H1 (cell line): ENCODE results near the gene GRM8. TPM values are rescaled to one million over a fixed set of nuclear protein-coding genes. Genes with fewer than 3 reads are reported as not detected.

Experiments used
- CTCF ChIA-PET: fragments of 300-600 bp; sonication (Branson Sonifier 250); formaldehyde crosslinking; loops from one replicate; lab custom pipeline; 2021; ENCODE audit not compliant: partially characterized antibody; lab: Charles Lee
- POLR2A ChIA-PET: fragments of 300-600 bp; sonication (Branson Sonifier 250); formaldehyde crosslinking; loops from one replicate; lab custom pipeline; 2021; ENCODE audit warnings: inconsistent platforms; ENCODE audit not compliant: partially characterized antibody; lab: Charles Lee
- DNase-seq, 2 experiments: peaks; one replicate each; pipeline versions ENCODE4 v3.0.0 to v3.0.0-alpha.2; 2010 to 2022; ENCODE audit warnings: low spot score in 2 of 2, low read depth in 1 of 2, mixed read lengths in 1 of 2
- FAIRE-seq: peaks from 2 replicates; lab custom pipeline; 2011; peaks lifted over from hg19 to GRCh38; lab: Jason Lieb, UNC
- H2AFZ ChIP-seq: 2 replicates; pipeline ENCODE4 v1.8.1; 2012; ENCODE audit warnings: low read length, inconsistent platforms
- H2AK5ac ChIP-seq: 2 replicates; pipeline ENCODE4 v1.6.1; 2013; ENCODE audit warnings: low read depth, low read length
- H2BK120ac ChIP-seq: replicated peaks from 2 replicates; pipeline ENCODE3; 2013; ENCODE audit warnings: low read depth, low read length, inconsistent platforms
- H2BK12ac ChIP-seq: 2 replicates; pipeline ENCODE4 v1.6.1; 2013; ENCODE audit warnings: low read depth, low read length
- H2BK15ac ChIP-seq: 2 replicates; pipeline ENCODE4 v1.6.1; 2013; ENCODE audit warnings: low read length
- H2BK20ac ChIP-seq: 2 replicates; pipeline ENCODE4 v1.6.1; 2013; ENCODE audit warnings: low read length
- H2BK5ac ChIP-seq: 2 replicates; pipeline ENCODE4 v1.6.1; 2013; ENCODE audit warnings: low read depth, low read length
- H3K14ac ChIP-seq: 2 replicates; pipeline ENCODE4 v1.6.1; 2013; ENCODE audit warnings: inconsistent platforms; ENCODE audit not compliant: insufficient read length
- H3K18ac ChIP-seq: 2 replicates; pipeline ENCODE4 v1.6.1; 2013; ENCODE audit warnings: low read length; ENCODE audit errors: extremely low read depth
- H3K23ac ChIP-seq: 2 replicates; pipeline ENCODE4 v1.6.1; 2013; ENCODE audit warnings: inconsistent platforms; ENCODE audit not compliant: insufficient read length
- H3K23me2 ChIP-seq: 2 replicates; pipeline ENCODE4 v1.6.1; 2013; ENCODE audit warnings: low read depth, low read length
- H3K27ac ChIP-seq: 2 replicates; pipeline ENCODE4 v1.6.1; 2011; ENCODE audit warnings: low read depth, low read length, inconsistent platforms
- H3K27me3 ChIP-seq, 4 experiments: replicated peaks in 1 of 4; 1 replicate in 1 of 4; 2 replicates in 3 of 4; pipeline versions ENCODE4 v1.6.1 to v1.8.1; 2011 to 2013; ENCODE audit warnings: low read length in 3 of 4, mild to moderate bottlenecking in 3 of 4, inconsistent platforms in 2 of 4, mixed read lengths in 2 of 4, moderate library complexity in 1 of 4; ENCODE audit not compliant: control insufficient read depth in 3 of 4, insufficient read depth in 3 of 4; ENCODE audit errors: extremely low read depth in 1 of 4
- H3K36me3 ChIP-seq, 4 experiments: 2 replicates each; pipeline versions ENCODE4 v1.6.1 to v1.8.1; 2011 to 2013; ENCODE audit warnings: mild to moderate bottlenecking in 4 of 4, low read length in 3 of 4, moderate library complexity in 2 of 4, control low read depth in 1 of 4, inconsistent platforms in 1 of 4; ENCODE audit not compliant: insufficient read depth in 4 of 4, control insufficient read depth in 2 of 4
- H3K4ac ChIP-seq: replicated peaks from 2 replicates; pipeline ENCODE3; 2013; ENCODE audit warnings: low read length, low read depth, mixed read lengths, inconsistent platforms; ENCODE audit not compliant: insufficient read length
- H3K4me1 ChIP-seq, 4 experiments: replicated peaks in 1 of 4; 1 replicate in 1 of 4; 2 replicates in 3 of 4; pipeline versions ENCODE4 v1.6.1 to v1.8.1; 2011 to 2013; ENCODE audit warnings: low read length in 3 of 4, inconsistent platforms in 2 of 4, mixed read lengths in 1 of 4; ENCODE audit not compliant: insufficient read depth in 4 of 4, control insufficient read depth in 3 of 4
- H3K4me2 ChIP-seq, 2 experiments: 2 replicates each; pipeline versions ENCODE4 v1.6.1 to v1.8.1; 2011 to 2013; ENCODE audit warnings: low read depth in 2 of 2, low read length in 2 of 2, control low read depth in 1 of 2, inconsistent platforms in 1 of 2, mild to moderate bottlenecking in 1 of 2; ENCODE audit not compliant: insufficient read depth in 1 of 2
- H3K4me3 ChIP-seq, 4 experiments: fragments of 200-600, 300-600 bp in 1 of 4; sonication (generic), shearing (Covaris generic), sonication (Bioruptor Twin) in 1 of 4; 2 replicates each; pipeline versions ENCODE4 v1.5.1 to v1.8.1; 2011 to 2016; ENCODE audit warnings: low read length in 4 of 4, low read depth in 3 of 4, control low read depth in 2 of 4, inconsistent platforms in 2 of 4, mild to moderate bottlenecking in 2 of 4, mixed read lengths in 1 of 4, moderate library complexity in 1 of 4; ENCODE audit not compliant: insufficient read depth in 2 of 4; ENCODE audit errors: extremely low read depth in 1 of 4
- H3K56ac ChIP-seq: replicated peaks from 2 replicates; pipeline ENCODE3; 2013; ENCODE audit warnings: low read depth, mild to moderate bottlenecking, mixed read lengths, low read length, inconsistent platforms; ENCODE audit not compliant: insufficient read length
- H3K79me1 ChIP-seq: 2 replicates; pipeline ENCODE4 v1.6.1; 2013; ENCODE audit warnings: low read depth, low read length, control low read depth
- H3K79me2 ChIP-seq, 2 experiments: 2 replicates each; pipeline versions ENCODE4 v1.6.1 to v1.8.1; 2012 to 2013; ENCODE audit warnings: low read length in 2 of 2, mild to moderate bottlenecking in 2 of 2, inconsistent platforms in 1 of 2; ENCODE audit not compliant: insufficient read depth in 2 of 2, control insufficient read depth in 1 of 2
- H3K9ac ChIP-seq, 4 experiments: replicated peaks in 1 of 4; 1 replicate in 1 of 4; 2 replicates in 3 of 4; pipeline versions ENCODE4 v1.6.1 to v1.8.1; 2011 to 2013; ENCODE audit warnings: low read depth in 3 of 4, low read length in 3 of 4, control low read depth in 2 of 4, mild to moderate bottlenecking in 2 of 4, moderate library complexity in 2 of 4, inconsistent platforms in 1 of 4; ENCODE audit errors: extremely low read depth in 1 of 4
- H3K9me3 ChIP-seq, 2 experiments: 2 replicates each; pipeline versions ENCODE4 v1.6.1 to v1.8.1; 2012 to 2013; ENCODE audit warnings: mild to moderate bottlenecking in 2 of 2, moderate library complexity in 2 of 2, control low read depth in 1 of 2, inconsistent platforms in 1 of 2, low read depth in 1 of 2, low read length in 1 of 2, mixed read lengths in 1 of 2; ENCODE audit not compliant: insufficient read depth in 2 of 2
- H4K20me1 ChIP-seq, 2 experiments: replicated peaks in 1 of 2; 2 replicates each; pipeline versions ENCODE3 to v1.8.1; 2011 to 2013; ENCODE audit warnings: inconsistent platforms in 2 of 2, low read length in 2 of 2, mild to moderate bottlenecking in 1 of 2; ENCODE audit not compliant: insufficient read depth in 2 of 2, control insufficient read depth in 1 of 2
- H4K5ac ChIP-seq: 2 replicates; pipeline ENCODE4 v1.6.1; 2013; ENCODE audit warnings: low read length, low read depth, mixed read lengths, inconsistent platforms; ENCODE audit not compliant: insufficient read length
- H4K8ac ChIP-seq: 2 replicates; pipeline ENCODE4 v1.8.0; 2013; ENCODE audit warnings: mild to moderate bottlenecking, moderate library complexity, low read length, inconsistent platforms; ENCODE audit not compliant: insufficient read depth; ENCODE audit errors: extremely low read depth
- H4K91ac ChIP-seq: replicated peaks from 2 replicates; pipeline ENCODE3; 2013; ENCODE audit warnings: low read length, mixed read lengths, inconsistent platforms; ENCODE audit not compliant: insufficient read length
- CREB1 ChIP-seq: IDR thresholded peaks from 2 replicates; pipeline ENCODE4 v1.6.1; 2012; ENCODE audit warnings: inconsistent platforms
- WGBS, 2 experiments: shearing (Covaris generic) in 1 of 2; methylation state at CpG; one replicate each; pipeline versions ENCODE4 v1.1.6 to v1.1.7; 2013 to 2015; ENCODE audit warnings: low lambda C conversion rate in 2 of 2, mixed read lengths in 2 of 2, inconsistent platforms in 1 of 2, low coverage in 1 of 2, missing lambda C conversion rate in 1 of 2; ENCODE audit not compliant: insufficient replicate concordance in 2 of 2, insufficient coverage in 1 of 2, insufficient read length in 1 of 2; ENCODE audit errors: extremely low coverage in 1 of 2, missing lambda C conversion rate in 1 of 2; 5-methylcytosine and 5-hydroxymethylcytosine counted together
- polyA plus RNA-seq, 7 experiments: library from polyadenylated mRNA; depleted of rRNA in 3 of 7; stranded (reverse) in 5 of 7; unstranded in 2 of 7; fragments of >200 nt in 5 of 7; fragments of 200-250 nt in 2 of 7; gene quantifications; 1 replicate in 5 of 7; 2 replicates in 1 of 7; 4 replicates in 1 of 7; pipeline versions ENCODE4 v1.2.1 to v1.2.3, GENCODE V29; 2011 to 2013; ENCODE audit warnings: missing spikeins in 2 of 7, mixed read lengths in 2 of 7
- total RNA-seq: library from RNA; stranded (reverse); fragmentation: NEBNext Ultra II Directional; extraction: Animal tissue kit (Norgen Biotek cat#: 25700); gene quantifications from 2 replicates; pipeline ENCODE4 v1.2.1, GENCODE V29; 2021

The GRM8 gene
- total and polyA plus RNA-seq, 2 of the 8 experiments (the other 6 are each of a cell fraction or from before 2014, with no cell fraction given), result 2.6 to 2.8 TPM

DNA sequence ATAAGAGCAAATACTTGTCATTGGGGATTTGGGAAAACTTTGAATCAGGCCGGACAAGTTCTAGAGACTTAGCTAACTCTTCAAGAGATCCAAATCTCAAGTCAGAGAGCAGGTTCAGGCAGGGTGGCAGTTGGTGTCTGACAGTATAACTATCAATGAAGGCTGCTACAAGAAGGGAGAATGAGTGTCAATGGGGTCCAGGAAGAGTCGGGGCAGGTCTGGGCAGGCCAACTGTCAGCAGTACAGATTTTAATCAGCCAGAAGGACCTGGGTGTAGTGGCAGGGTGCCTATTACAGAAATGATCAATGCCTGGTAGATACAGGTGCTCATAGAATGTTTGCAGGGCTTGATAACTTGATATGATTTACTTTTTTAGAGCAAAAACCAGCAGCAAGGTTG is 751.1 kb downstream of the GRM8 start:
- CTCF ChIA-PET, result no interaction called here
- H3K4me1 ChIP-seq, result no peaks in the 10 kb centered on the region
- no peak for FAIRE-seq

More for the DNA sequence above, 751.1 kb downstream of the GRM8 start:
- no peak overlapping the region for H4K91ac ChIP-seq
- H3K79me1 ChIP-seq, result no peaks in the 10 kb centered on the region
- no peak overlapping the region for H3K4ac ChIP-seq
- H3K23me2 ChIP-seq, result no peaks in the 10 kb centered on the region
- no peak overlapping the region for H3K27ac ChIP-seq
- H2BK120ac ChIP-seq, result no peak overlapping the region
- POLR2A ChIA-PET, result no interaction called here
- no peak overlapping the region for H2BK20ac ChIP-seq
- H3K56ac ChIP-seq, result no peak overlapping the region
- WGBS, 2 experiments, result 93% methylated on average over 2 of the region's 2 CpGs; no CpG with 5 or more reads in 1 of the 2 experiments
- no peak overlapping the region for H2BK12ac ChIP-seq
- no peak overlapping the region for H3K4me2 ChIP-seq
- no peak overlapping the region for H2BK15ac ChIP-seq
- no peak for TF ChIP-seq CREB1
- no peaks in the 10 kb centered on the region for H3K27me3 ChIP-seq
- H3K79me2 ChIP-seq, result no peaks in the 10 kb centered on the region
- H4K20me1 ChIP-seq, result no peaks in the 10 kb centered on the region
- no peak for DNase-seq
- H4K5ac ChIP-seq, result no peak overlapping the region
- H4K8ac ChIP-seq, result no peak overlapping the region
- no peaks in the 10 kb centered on the region for H3K36me3 ChIP-seq
- H2BK5ac ChIP-seq, result no peak overlapping the region
- no peak overlapping the region for H3K23ac ChIP-seq
- no peak overlapping the region for H3K9ac ChIP-seq
- H3K18ac ChIP-seq, result no peak overlapping the region
- no peak overlapping the region for H2AK5ac ChIP-seq
- H3K9me3 ChIP-seq, result no peaks in the 10 kb centered on the region
- no peak overlapping the region for H3K14ac ChIP-seq
- H3K4me3 ChIP-seq, result no peak overlapping the region
- H2AFZ ChIP-seq, result no peak overlapping the region
